ENCODE measurements around the gene CCDC137. TPM values are rescaled to one million over a fixed set of nuclear protein-coding genes. Genes with fewer than 3 reads are reported as not detected.

The CCDC137 gene
- total and polyA plus RNA-seq, 2 of the 13 experiments (the other 11 are each of a cell fraction or from before 2014, with no cell fraction given): 14.6 to 39.1 TPM

DNA sequence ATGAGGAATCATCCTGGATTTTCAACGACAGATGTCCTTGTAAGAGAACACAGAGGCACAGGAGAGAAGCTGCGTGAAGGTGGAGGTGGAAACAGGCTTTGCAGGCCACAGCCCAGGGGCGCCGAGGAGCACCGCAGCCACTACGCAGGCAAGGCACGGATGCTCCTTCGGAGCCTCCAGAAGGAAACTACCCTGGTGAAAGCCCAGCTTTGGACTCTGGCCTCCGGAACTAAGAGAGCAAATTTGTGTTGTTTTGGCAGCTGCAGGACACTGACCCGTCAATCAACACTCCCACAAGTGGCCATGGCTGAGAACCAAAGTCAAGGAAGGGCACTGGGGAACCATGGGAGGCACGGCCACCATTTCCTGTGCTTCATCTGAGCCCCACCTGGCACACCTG lies 13.6 kb downstream of the CCDC137 start:
- H3K4me1 ChIP-seq (ENCODE audit: insufficient read depth, low read length): peaks cover 39% of the 10 kb centered on the region
- H3K9me3 ChIP-seq (ENCODE audit: low read length): no peaks in the 10 kb centered on the region
- peaks cover 2% of the 10 kb centered on the region in 2 experiments; a peak in 2 of 5 replicates for H3K36me3 ChIP-seq (replicated peaks in 1 of 2; ENCODE audit: control insufficient read depth in 1 of 2, insufficient read depth in 2 of 2, low read length in 2 of 2)
- H2AFZ ChIP-seq (ENCODE audit: low read length): no peak overlapping the region
- FAIRE-seq: no peak
- H3K79me2 ChIP-seq (ENCODE audit: insufficient read depth, low read length): peaks cover 26% of the 10 kb centered on the region
- H4K20me1 ChIP-seq (ENCODE audit: insufficient read depth, low read length): no peaks in the 10 kb centered on the region
- intact Hi-C loops (cut with micrococcal nuclease; ENCODE audit: unreplicated experiment) (no loop called here), in situ Hi-C loops (cut with HindIII; ENCODE audit: extremely low pct_ligation_motif_present, low pct_unique_long_range_greater_than_20kb) (no loop called here)
- ChIA-PET CTCF (ENCODE audit: low intra/inter-chr PET ratio, low total read pairs) (no interaction called here), POLR2A (interaction anchor here (1.0 to 3.0 kb wide), 4 partner anchors 13 to 28 kb away, joined by 3 to 13 read pairs (median 4); partner anchors contain the start of genes CCDC137, MRPL12 and OXLD1)
- ATAC-seq: no peak; the same call in 2 of the 3 replicates
- H3K4me3 ChIP-seq (replicated peaks in 1 of 3; ENCODE audit: insufficient read depth in 1 of 3, low read depth in 2 of 3, low read length in 3 of 3): peak overlapping the region in 1 of 3 experiments; percentile 6; a peak in 1 of 6 replicates
- peak overlapping the region; percentile 59 for H3K27ac ChIP-seq (ENCODE audit: extremely low read length, insufficient read depth, low read length)
- no peaks in the 10 kb centered on the region; a peak in 1 of 5 replicates for H3K27me3 ChIP-seq (ENCODE audit: control insufficient read depth in 1 of 2, insufficient read depth in 2 of 2, low read length in 2 of 2)
- peak overlapping the region; percentile 31 for H3K9ac ChIP-seq (ENCODE audit: insufficient read depth, low read depth, low read length)
- 54% methylated on average over 11 of the region's 11 CpGs for WGBS (ENCODE audit: low lambda C conversion rate)
- H3K4me2 ChIP-seq (ENCODE audit: low read depth, low read length): peak overlapping the region; percentile 46
- BruUV-seq (replicated peaks): no TSS peak
- DNase-seq (ENCODE audit: low spot score): peak; percentile 38
- TF ChIP-seq ZNF335 (CRISPR knock-in tag; IDR thresholded peaks at IDR 0.05) (no peak), ZNF644 (CRISPR knock-in tag; IDR thresholded peaks at IDR 0.05; ENCODE audit: low read depth) (no peak), YY1 (IDR thresholded peaks at IDR 0.05; ENCODE audit: insufficient read depth, insufficient replicate concordance, low read depth, low read length) (peak; percentile 33), ZNF552 (CRISPR knock-in tag; IDR thresholded peaks at IDR 0.05; ENCODE audit: borderline replicate concordance) (no peak), RARA (CRISPR knock-in tag; IDR thresholded peaks at IDR 0.05) (no peak), ZNF766 (CRISPR knock-in tag; IDR thresholded peaks at IDR 0.05; ENCODE audit: borderline replicate concordance) (no peak), SP1 (IDR thresholded peaks at IDR 0.05) (no peak), SP1 (CRISPR knock-in tag; IDR thresholded peaks at IDR 0.05) (no peak), TAF1 (CRISPR knock-in tag; IDR thresholded peaks at IDR 0.05) (no peak), GPN1 (CRISPR knock-in tag; IDR thresholded peaks at IDR 0.05; ENCODE audit: borderline replicate concordance) (no peak), HNRNPL (IDR thresholded peaks at IDR 0.05; ENCODE audit: low read depth, low read length) (no peak)
- TF ChIP-seq, protein P1, sequence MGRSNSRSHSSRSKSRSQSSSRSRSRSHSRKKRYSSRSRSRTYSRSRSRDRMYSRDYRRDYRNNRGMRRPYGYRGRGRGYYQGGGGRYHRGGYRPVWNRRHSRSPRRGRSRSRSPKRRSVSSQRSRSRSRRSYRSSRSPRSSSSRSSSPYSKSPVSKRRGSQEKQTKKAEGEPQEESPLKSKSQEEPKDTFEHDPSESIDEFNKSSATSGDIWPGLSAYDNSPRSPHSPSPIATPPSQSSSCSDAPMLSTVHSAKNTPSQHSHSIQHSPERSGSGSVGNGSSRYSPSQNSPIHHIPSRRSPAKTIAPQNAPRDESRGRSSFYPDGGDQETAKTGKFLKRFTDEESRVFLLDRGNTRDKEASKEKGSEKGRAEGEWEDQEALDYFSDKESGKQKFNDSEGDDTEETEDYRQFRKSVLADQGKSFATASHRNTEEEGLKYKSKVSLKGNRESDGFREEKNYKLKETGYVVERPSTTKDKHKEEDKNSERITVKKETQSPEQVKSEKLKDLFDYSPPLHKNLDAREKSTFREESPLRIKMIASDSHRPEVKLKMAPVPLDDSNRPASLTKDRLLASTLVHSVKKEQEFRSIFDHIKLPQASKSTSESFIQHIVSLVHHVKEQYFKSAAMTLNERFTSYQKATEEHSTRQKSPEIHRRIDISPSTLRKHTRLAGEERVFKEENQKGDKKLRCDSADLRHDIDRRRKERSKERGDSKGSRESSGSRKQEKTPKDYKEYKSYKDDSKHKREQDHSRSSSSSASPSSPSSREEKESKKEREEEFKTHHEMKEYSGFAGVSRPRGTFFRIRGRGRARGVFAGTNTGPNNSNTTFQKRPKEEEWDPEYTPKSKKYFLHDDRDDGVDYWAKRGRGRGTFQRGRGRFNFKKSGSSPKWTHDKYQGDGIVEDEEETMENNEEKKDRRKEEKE (IDR thresholded peaks at IDR 0.05): no peak
- TF ChIP-seq, protein P2, sequence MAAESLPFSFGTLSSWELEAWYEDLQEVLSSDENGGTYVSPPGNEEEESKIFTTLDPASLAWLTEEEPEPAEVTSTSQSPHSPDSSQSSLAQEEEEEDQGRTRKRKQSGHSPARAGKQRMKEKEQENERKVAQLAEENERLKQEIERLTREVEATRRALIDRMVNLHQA (CRISPR knock-in tag; IDR thresholded peaks at IDR 0.05): no peak
- TF ChIP-seq, protein P3, sequence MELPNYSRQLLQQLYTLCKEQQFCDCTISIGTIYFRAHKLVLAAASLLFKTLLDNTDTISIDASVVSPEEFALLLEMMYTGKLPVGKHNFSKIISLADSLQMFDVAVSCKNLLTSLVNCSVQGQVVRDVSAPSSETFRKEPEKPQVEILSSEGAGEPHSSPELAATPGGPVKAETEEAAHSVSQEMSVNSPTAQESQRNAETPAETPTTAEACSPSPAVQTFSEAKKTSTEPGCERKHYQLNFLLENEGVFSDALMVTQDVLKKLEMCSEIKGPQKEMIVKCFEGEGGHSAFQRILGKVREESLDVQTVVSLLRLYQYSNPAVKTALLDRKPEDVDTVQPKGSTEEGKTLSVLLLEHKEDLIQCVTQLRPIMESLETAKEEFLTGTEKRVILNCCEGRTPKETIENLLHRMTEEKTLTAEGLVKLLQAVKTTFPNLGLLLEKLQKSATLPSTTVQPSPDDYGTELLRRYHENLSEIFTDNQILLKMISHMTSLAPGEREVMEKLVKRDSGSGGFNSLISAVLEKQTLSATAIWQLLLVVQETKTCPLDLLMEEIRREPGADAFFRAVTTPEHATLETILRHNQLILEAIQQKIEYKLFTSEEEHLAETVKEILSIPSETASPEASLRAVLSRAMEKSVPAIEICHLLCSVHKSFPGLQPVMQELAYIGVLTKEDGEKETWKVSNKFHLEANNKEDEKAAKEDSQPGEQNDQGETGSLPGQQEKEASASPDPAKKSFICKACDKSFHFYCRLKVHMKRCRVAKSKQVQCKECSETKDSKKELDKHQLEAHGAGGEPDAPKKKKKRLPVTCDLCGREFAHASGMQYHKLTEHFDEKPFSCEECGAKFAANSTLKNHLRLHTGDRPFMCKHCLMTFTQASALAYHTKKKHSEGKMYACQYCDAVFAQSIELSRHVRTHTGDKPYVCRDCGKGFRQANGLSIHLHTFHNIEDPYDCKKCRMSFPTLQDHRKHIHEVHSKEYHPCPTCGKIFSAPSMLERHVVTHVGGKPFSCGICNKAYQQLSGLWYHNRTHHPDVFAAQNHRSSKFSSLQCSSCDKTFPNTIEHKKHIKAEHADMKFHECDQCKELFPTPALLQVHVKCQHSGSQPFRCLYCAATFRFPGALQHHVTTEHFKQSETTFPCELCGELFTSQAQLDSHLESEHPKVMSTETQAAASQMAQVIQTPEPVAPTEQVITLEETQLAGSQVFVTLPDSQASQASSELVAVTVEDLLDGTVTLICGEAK (IDR thresholded peaks at IDR 0.05): no peak
- TF ChIP-seq, protein P3 (CRISPR knock-in tag; IDR thresholded peaks at IDR 0.05): no peak
